AG04450 (cell line): ENCODE measurements around the gene PER1. TPM values are rescaled to one million over a fixed set of nuclear protein-coding genes. Genes with fewer than 3 reads are reported as not detected.

Experiments
- CTCF ChIA-PET: fragments of 300-600, 350-600 bp; formaldehyde crosslinking; extraction: SDS; loops from one replicate; lab custom pipeline; 2022; ENCODE audit warnings: antibody characterized with exemption, inconsistent platforms; lab: Charles Lee
- POLR2A ChIA-PET: fragments of 350-600 bp; formaldehyde crosslinking; extraction: SDS; loops from one replicate; lab custom pipeline; 2021; ENCODE audit warnings: antibody characterized with exemption, inconsistent platforms; lab: Yijun Ruan, JAX
- DNase-seq: peaks from one replicate; pipeline ENCODE4 v3.0.0-alpha.2; 2011; ENCODE audit warnings: low read depth, low spot score
- H3K27ac ChIP-seq: one replicate; pipeline ENCODE4 v1.5.1; 2012; ENCODE audit warnings: low read depth, low read length, control low read depth
- H3K27me3 ChIP-seq: one replicate; pipeline ENCODE4 v1.6.0; 2012; ENCODE audit warnings: low read length; ENCODE audit not compliant: control insufficient read depth, insufficient read depth
- H3K4me3 ChIP-seq: 2 replicates; pipeline ENCODE4 v1.5.1; 2011; ENCODE audit warnings: mild to moderate bottlenecking, low read depth, low read length, control low read depth
- H3K9me3 ChIP-seq: 2 replicates; pipeline ENCODE4 v1.5.1; 2012; ENCODE audit warnings: low read length; ENCODE audit not compliant: control insufficient read depth, insufficient read depth
- CTCF ChIP-seq: IDR thresholded peaks from 2 replicates; pipeline ENCODE4 v1.5.1; 2011; ENCODE audit warnings: low read depth, low read length, control low read depth, inconsistent platforms
- polyA plus RNA-seq: library from polyadenylated mRNA; depleted of rRNA; stranded (reverse); fragments of >200 nt; gene quantifications from 2 replicates; pipeline ENCODE4 v1.2.3, GENCODE V29; 2011

PER1 gene
- polyA plus RNA-seq, 1 experiment: 3.1 TPM

GRCh38 chr17:8137645-8138373 is 14.4 kb downstream of the PER1 start:
- Histone ChIP-seq H3K4me3 (peak overlapping the region; percentile 55), H3K27me3 (no peaks in the 10 kb centered on the region), H3K27ac (no peak overlapping the region), H3K9me3 (no peaks in the 10 kb centered on the region; the same call in 1 of the 2 replicates)
- ChIA-PET POLR2A (interaction anchor here (0.6 to 1.1 kb wide), 2 partner anchors 36 to 280 kb away, joined by 3 to 4 read pairs; partner anchors contain the start of gene NAA38), CTCF (interaction anchor here (0.6 to 5.2 kb wide), 14 partner anchors 9 to 439 kb away, joined by 3 to 38 read pairs (median 4); partner anchors contain the start of genes ALOXE3 and TMEM107)
- TF ChIP-seq CTCF: no peak
- no peak for DNase-seq

- H3K4me3 ChIP-seq: no peak overlapping the region
- no peaks in the 10 kb centered on the region for H3K27me3 ChIP-seq
- ChIA-PET POLR2A (no interaction called here), CTCF (interaction anchor here (0.9 to 1.9 kb wide), 2 partner anchors 12 to 15 kb away, joined by 3 to 7 read pairs; no protein-coding TSS in a partner anchor)
- no peak overlapping the region for H3K27ac ChIP-seq
- no peak for TF ChIP-seq CTCF
- H3K9me3 ChIP-seq: no peaks in the 10 kb centered on the region
- DNase-seq: no peak
These were observed 18.3 kb downstream of the PER1 start for GRCh38 chr17:8133941-8134340.

GRCh38 chr17:8133399-8133798 is 18.8 kb downstream of the PER1 start:
- no peak for TF ChIP-seq CTCF
- H3K9me3 ChIP-seq: no peaks in the 10 kb centered on the region
- no peak overlapping the region for H3K4me3 ChIP-seq
- POLR2A ChIA-PET: interaction anchor here (1.0 kb wide), 1 partner anchor 40 kb away, joined by 3 read pairs; no protein-coding TSS in a partner anchor
- CTCF ChIA-PET: interaction anchor here (0.9 to 1.9 kb wide), 2 partner anchors 11 to 14 kb away, joined by 3 to 7 read pairs; no protein-coding TSS in a partner anchor
- no peaks in the 10 kb centered on the region for H3K27me3 ChIP-seq
- DNase-seq: no peak
- no peak overlapping the region for H3K27ac ChIP-seq

GRCh38 chr17:8131844-8132441 is 20.3 kb downstream of the PER1 start:
- no peak for DNase-seq
- Histone ChIP-seq H3K27me3 (no peaks in the 10 kb centered on the region), H3K4me3 (no peak overlapping the region), H3K27ac (no peak overlapping the region), H3K9me3 (no peaks in the 10 kb centered on the region)
- ChIA-PET POLR2A (interaction anchor here (0.7 kb wide), 1 partner anchor 20 kb away, joined by 3 read pairs; the partner anchor contains the start of gene PER1), CTCF (no interaction called here)
- no peak for TF ChIP-seq CTCF
